Fibroblast of lung (primary cell): ENCODE measurements around the gene TPD52L2.

ENCODE experiments used
- CTCF ChIP-seq, 2 donors: IDR thresholded peaks in 1 of 2; conservative IDR thresholded peaks in 1 of 2; 1 replicate in 1 of 2; 2 replicates in 1 of 2; pipeline ENCODE4 v1.5.1; 2011 to 2012; ENCODE audit warnings: low read length in 2 of 2, control low read depth in 1 of 2, inconsistent platforms in 1 of 2, low read depth in 1 of 2, mild to moderate bottlenecking in 1 of 2
- EZH2 ChIP-seq: IDR thresholded peaks from 2 replicates; pipeline ENCODE4 v1.5.1; 2012; ENCODE audit warnings: low read length, control low read depth, mild to moderate bottlenecking; ENCODE audit errors: missing control alignments

- TF ChIP-seq EZH2 (no peak), CTCF (conservative IDR thresholded peaks at IDR 0.05 in 1 of 2, IDR thresholded peaks at IDR 0.05 in 1 of 2; ENCODE audit: low read depth in 1 of 2, low read length in 2 of 2) (no peak)
These were observed 66.7 kb downstream of the TPD52L2 start for GRCh38 chr20:63931735-63932134.
